Measurements from ENCODE around the gene IGFN1.
"Not testable (repeated sequence)": the region's sequence is repeated elsewhere in the genome, so short reads cannot be mapped to it uniquely, and the experiment has no call there.

Gene IGFN1

DNA sequence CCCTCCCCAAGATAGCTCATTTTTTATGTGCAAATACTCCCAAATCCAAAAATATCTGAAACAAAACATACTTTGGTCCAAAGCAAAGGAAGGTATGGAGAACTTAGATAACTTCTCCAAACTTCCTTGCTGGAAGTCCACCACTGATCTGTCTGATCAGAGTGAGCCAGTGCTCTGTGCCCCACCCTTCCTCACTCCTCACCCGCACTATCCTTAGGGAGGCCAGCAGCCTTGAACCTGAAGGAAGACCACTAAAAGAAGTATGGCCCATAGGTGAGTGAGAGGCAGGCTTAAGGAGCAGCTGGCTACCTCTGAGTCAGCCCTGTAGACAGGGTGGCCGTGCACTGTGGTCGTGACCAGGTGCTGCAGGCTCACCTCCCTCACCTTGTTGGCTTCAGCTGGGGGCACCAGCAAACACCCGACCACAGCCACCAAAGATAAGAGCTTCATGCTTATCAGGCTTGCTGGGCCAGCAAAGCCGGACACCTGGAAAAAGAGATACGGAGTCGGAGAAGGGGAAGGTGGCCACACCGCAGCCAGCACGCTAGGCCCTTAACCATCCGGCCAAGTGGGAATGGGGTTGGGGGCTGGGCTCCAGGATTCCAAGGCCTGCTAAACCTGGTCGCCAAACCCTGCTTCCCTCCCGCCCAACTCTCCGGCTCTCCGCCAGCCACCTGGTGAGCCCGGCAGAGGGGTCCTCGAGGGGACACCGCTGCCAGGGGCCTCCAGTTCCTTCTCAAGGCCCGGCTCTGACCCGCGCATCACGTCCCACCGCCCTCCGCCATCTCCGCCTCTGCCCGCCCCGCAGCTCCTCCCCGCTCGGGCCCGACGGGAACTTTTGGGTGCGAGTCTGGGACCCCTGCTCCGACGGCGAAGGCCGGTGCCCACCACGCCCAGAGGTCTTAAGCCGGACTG lies 36.9 kb upstream of the IGFN1 start:
- Histone ChIP-seq H3K4me1 (ENCODE audit: insufficient read depth, low read length) (peaks cover 16% of the 10 kb centered on the region), H3K36me3 (ENCODE audit: insufficient read depth, low read length) (peaks cover 36% of the 10 kb centered on the region), H3K27me3 (ENCODE audit: insufficient read depth, low read length) (no peaks in the 10 kb centered on the region), H2AFZ (ENCODE audit: low read depth, low read length) (no peak overlapping the region), H3K4me3 (ENCODE audit: low read length) (peak overlapping the region; percentile 73), H3K9me3 (ENCODE audit: low read length) (peaks cover 4% of the 10 kb centered on the region)

DNA sequence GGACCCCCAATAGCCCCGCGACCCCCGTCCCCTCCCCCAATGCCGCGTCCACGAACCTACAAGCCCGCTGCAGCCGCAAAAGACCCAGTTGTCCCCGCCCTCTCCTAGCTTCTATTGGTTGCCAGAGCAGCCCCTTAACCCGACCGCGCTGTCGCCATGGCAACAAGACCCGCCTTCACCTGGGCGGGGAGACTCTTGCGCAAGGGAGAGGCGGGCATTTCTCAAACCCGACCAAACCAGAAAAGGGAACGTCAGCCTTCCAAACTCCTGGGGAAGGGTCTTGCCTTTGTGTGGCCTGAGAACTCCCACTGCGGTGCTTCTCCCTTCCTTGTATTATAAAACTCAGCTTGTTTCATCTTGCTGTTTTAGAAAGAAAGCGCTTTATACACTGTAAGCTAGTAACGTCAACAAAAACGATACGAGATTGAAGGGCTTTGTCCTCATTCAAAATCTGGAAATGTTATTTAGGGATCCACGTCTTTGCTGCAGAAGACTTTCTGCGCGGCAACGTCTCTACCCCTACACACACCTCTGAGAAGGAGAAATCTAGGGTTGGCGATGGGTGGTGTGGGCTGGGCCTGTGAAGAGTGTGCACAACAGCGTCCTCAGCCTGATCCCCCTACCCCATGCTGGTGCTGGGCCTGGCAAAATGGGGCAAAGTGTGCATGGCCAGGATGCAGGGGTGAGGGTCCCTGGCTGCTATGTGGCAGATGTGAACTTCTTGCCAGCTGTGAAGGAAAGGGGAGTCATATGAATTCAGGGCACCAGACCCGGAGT lies 36.0 kb upstream of the IGFN1 start, which contains the start of gene TMEM9:
Gene TMEM9 (minus strand): TSS at position 86 of the 777 bp plus-strand sequence. CDS start 551 bp downstream, outside the sequence.
- H3K4me3 ChIP-seq (ENCODE audit: low read length): peak within 1 kb of the TSS; percentile 73
- peaks cover 4% of the 10 kb centered on the region for H3K9me3 ChIP-seq (ENCODE audit: low read length)
- peak within 1 kb of the TSS; percentile 70 for H2AFZ ChIP-seq (ENCODE audit: low read depth, low read length)
- H3K36me3 ChIP-seq (ENCODE audit: insufficient read depth, low read length): peaks cover 27% of the 10 kb centered on the region
- peaks cover 16% of the 10 kb centered on the region for H3K4me1 ChIP-seq (ENCODE audit: insufficient read depth, low read length)
- H3K27me3 ChIP-seq (ENCODE audit: insufficient read depth, low read length): no peaks in the 10 kb centered on the region

DNA sequence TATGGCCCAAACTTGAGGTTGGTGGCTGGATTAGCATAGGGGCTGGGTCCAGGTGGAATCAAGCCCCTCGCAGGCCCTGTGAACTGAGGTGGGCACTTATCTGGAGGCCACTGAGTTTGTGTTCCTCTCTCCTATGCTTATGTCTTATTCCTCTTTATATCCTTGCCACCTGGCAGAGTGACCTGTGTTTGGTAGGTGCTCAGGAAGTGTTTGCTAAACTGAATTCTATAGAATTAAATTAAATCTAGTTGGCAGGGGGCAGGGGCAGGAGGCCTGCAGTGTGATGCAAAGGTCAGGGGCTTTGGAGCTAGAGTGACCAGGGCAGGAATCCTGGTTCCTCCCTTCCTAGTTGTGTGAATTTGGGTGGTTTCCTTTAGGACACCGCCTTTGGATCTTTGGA lies 35.3 kb upstream of the IGFN1 start:
- Histone ChIP-seq H3K9me3 (ENCODE audit: low read length) (peaks cover 4% of the 10 kb centered on the region), H3K4me3 (ENCODE audit: low read length) (no peak overlapping the region), H3K36me3 (ENCODE audit: insufficient read depth, low read length) (peaks cover 20% of the 10 kb centered on the region), H2AFZ (ENCODE audit: low read depth, low read length) (no peak overlapping the region), H3K4me1 (ENCODE audit: insufficient read depth, low read length) (peaks cover 16% of the 10 kb centered on the region), H3K27me3 (ENCODE audit: insufficient read depth, low read length) (no peaks in the 10 kb centered on the region)

DNA sequence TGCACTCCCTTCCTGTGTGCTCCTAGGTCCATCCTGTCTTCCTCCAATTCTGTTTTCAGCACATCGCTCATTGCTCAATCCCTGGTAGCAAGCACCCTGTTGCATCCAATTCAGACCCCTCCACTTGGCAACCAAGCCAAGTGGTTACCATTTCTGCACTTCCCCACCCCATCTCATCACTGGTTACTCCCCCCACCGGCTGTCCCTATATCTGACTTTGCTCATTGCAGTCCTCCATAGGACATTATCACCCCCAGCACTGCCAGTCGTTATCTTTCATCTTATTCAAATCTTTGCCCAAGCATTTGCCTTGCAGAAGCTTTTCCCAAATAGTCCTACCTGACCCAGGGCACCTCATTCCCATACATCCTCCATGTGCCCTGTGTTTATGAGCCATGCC lies 34.3 kb upstream of the IGFN1 start:
- Histone ChIP-seq H3K27me3 (ENCODE audit: insufficient read depth, low read length) (no peaks in the 10 kb centered on the region), H3K9me3 (ENCODE audit: low read length) (peaks cover 4% of the 10 kb centered on the region), H2AFZ (ENCODE audit: low read depth, low read length) (no peak overlapping the region), H3K4me1 (ENCODE audit: insufficient read depth, low read length) (peaks cover 16% of the 10 kb centered on the region), H3K36me3 (ENCODE audit: insufficient read depth, low read length) (peaks cover 10% of the 10 kb centered on the region), H3K4me3 (ENCODE audit: low read length) (no peak overlapping the region)

DNA sequence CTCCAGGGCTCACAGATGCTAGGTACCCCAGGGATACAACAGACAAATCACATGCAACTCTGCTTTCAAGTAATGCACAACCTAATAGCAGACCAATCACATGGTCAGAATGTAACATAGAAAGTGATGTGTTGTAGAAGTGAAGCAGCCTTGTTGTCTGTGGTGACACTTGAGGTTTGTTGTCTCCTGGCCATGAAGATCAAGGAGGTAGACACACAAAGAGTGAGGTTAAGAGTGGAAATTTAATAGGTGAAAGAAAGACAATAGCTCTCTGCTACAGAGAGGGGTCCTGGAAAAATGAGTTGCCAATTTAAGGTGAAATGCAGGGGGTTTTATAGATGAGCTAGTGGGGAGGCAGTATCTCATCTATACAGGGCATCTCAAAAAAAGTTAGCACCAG lies 33.8 kb upstream of the IGFN1 start:
- H3K36me3 ChIP-seq (ENCODE audit: insufficient read depth, low read length): peaks cover 5% of the 10 kb centered on the region
- H3K27me3 ChIP-seq (ENCODE audit: insufficient read depth, low read length): no peaks in the 10 kb centered on the region

DNA sequence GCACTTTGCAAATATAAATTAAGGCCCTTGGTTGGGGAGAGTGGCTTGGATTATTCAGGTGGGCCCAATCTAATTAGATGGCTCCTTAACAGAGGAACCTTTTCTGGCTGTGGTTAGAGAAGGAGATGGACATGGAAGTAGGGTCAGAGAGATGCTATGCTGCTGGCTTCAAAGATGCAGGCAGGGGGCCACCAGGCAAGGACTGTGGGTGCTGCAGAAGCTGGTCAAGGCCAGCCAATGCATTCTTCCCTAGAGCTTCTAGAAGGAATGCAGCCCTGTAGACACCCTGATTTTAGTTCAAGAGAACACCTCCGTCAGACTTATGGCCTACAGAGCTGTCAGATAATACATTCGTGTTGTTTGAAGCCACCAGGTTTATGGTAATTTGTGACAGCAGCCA lies 32.7 kb upstream of the IGFN1 start:
- H3K36me3 ChIP-seq (ENCODE audit: insufficient read depth, low read length): no peaks in the 10 kb centered on the region
- no peak overlapping the region for H3K4me3 ChIP-seq (ENCODE audit: low read length)
- H2AFZ ChIP-seq (ENCODE audit: low read depth, low read length): no peak overlapping the region
- peaks cover 4% of the 10 kb centered on the region for H3K9me3 ChIP-seq (ENCODE audit: low read length)
- no peaks in the 10 kb centered on the region for H3K27me3 ChIP-seq (ENCODE audit: insufficient read depth, low read length)
- H3K4me1 ChIP-seq (ENCODE audit: insufficient read depth, low read length): peaks cover 12% of the 10 kb centered on the region

More for the DNA sequence above, 33.8 kb upstream of the IGFN1 start:
- Histone ChIP-seq H2AFZ (ENCODE audit: low read depth, low read length) (no peak overlapping the region), H3K4me1 (ENCODE audit: insufficient read depth, low read length) (peaks cover 16% of the 10 kb centered on the region), H3K9me3 (ENCODE audit: low read length) (peaks cover 4% of the 10 kb centered on the region), H3K4me3 (ENCODE audit: low read length) (no peak overlapping the region)

DNA sequence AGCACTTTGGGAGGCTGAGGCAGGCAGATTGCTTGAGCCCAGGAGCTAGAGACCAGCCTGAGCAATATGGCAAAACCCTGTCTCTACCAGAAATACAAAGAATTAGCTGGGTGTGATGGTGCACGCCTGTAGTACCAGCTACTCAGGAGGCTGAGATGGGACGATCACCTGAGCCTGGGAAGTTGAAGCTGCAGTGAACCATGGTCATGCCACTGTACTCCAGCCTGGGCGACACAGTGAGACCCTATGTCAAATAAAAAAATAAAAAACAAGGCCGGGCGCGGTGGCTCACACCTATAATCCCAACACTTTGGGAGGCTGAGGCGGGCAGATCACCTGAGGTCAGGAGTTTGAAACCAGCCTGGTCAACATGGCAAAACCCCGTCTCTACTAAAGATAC lies 27.6 kb upstream of the IGFN1 start:
- H3K27me3 ChIP-seq (ENCODE audit: insufficient read depth, low read length); H3K9me3 ChIP-seq (ENCODE audit: low read length); H3K4me3 ChIP-seq (ENCODE audit: low read length); H3K36me3 ChIP-seq (ENCODE audit: insufficient read depth, low read length); H2AFZ ChIP-seq (ENCODE audit: low read depth, low read length): not testable (repeated sequence)
- peaks cover 11% of the 10 kb centered on the region for H3K4me1 ChIP-seq (ENCODE audit: insufficient read depth, low read length)

DNA sequence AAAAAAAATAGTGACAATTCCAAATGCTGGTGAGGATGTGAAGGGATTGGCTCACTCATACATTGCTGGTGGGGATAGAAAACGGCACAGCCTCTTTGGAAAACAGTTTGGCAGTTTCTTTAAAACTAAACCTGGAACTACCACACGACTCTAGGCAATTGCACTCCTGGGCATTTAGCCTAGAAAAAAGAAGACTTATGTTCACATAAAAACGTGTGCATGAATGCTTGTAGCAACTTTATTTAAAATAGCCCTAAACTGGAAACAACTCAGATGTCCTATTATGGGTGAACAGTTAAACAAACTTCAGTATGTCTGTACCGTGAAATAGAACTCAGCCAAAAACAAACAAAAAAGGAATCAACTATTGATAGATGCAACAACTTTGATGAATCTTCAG lies 26.9 kb upstream of the IGFN1 start:
- H2AFZ ChIP-seq (ENCODE audit: low read depth, low read length): no peak overlapping the region
- no peak overlapping the region for H3K4me3 ChIP-seq (ENCODE audit: low read length)
- H3K9me3 ChIP-seq (ENCODE audit: low read length): no peaks in the 10 kb centered on the region
- no peaks in the 10 kb centered on the region for H3K27me3 ChIP-seq (ENCODE audit: insufficient read depth, low read length)
- peaks cover 11% of the 10 kb centered on the region for H3K4me1 ChIP-seq (ENCODE audit: insufficient read depth, low read length)
- no peaks in the 10 kb centered on the region for H3K36me3 ChIP-seq (ENCODE audit: insufficient read depth, low read length)

DNA sequence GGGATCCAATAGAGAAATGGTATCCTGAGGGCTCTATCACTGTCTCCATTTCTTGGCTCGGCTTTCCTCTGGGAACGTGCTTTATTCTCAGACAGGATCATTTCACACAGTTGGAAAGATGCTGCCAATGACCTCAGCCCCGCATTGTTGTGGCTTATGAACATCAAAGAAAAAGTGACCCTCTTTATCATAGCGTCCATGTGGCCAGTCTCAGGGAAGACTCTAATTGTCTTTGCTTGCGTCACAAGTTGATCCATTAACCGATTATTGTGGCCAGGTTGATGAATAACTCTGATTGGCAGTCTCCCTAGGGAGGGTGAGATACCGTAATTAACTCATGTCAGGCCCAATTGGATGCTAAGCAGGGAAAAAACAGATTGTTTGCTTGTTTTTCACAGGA lies 26.0 kb upstream of the IGFN1 start:
- no peaks in the 10 kb centered on the region for H3K36me3 ChIP-seq (ENCODE audit: insufficient read depth, low read length)
- H3K9me3 ChIP-seq (ENCODE audit: low read length): no peaks in the 10 kb centered on the region

DNA sequence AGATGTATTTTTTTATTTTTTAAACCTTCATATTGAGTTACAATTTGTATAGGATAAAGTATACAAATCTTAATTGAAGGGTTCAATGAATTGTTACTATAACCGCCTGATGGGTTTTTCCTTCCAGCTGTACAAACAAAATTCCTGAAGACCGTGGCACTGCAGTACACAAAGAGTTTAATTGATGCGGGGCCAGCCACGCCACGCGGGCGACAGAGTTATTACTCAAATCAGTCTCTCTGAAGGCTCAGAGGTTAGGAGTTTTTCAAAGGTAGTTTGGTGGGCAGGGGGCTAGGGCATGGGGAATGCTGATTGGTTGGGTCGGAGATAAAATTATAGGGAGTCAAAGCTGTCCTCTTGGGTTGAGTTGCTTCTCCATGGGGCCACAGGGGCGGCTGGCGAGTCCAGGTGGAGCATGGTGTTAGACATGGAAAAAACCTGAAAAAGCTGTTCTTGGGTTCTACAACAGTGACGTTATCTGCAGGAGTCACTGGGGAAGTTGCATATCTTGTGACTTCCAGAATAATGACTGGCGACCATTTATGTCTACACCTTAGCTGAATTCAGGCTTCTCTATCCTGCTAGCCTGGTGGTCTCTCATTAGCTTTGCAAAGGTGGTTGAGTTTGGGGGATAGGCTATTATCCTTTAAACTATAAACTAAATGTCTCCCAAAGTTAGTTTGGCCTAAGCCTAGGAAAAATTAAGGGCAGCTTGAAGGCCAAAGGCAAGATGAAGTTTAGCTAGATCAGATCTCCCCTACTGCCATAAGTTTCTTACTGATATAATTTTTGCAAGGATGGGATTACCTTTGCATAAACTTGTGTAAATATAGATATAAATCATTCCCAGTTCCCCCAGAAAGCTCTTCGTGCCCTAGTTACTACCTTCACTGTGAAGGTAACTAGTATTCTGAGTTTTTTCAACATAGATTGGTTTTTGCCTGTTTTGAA lies 23.3 kb upstream of the IGFN1 start:
- no peaks in the 10 kb centered on the region for H3K27me3 ChIP-seq (ENCODE audit: insufficient read depth, low read length)
- H3K4me1 ChIP-seq (ENCODE audit: insufficient read depth, low read length): peaks cover 24% of the 10 kb centered on the region
- H2AFZ ChIP-seq (ENCODE audit: low read depth, low read length): no peak overlapping the region
- H3K9me3 ChIP-seq (ENCODE audit: low read length): no peaks in the 10 kb centered on the region
- H3K4me3 ChIP-seq (ENCODE audit: low read length): no peak overlapping the region
- H3K36me3 ChIP-seq (ENCODE audit: insufficient read depth, low read length): no peaks in the 10 kb centered on the region

More for the DNA sequence above, 26.0 kb upstream of the IGFN1 start:
- no peak overlapping the region for H3K4me3 ChIP-seq (ENCODE audit: low read length)
- H3K27me3 ChIP-seq (ENCODE audit: insufficient read depth, low read length): no peaks in the 10 kb centered on the region
- H3K4me1 ChIP-seq (ENCODE audit: insufficient read depth, low read length): peaks cover 11% of the 10 kb centered on the region
- no peak overlapping the region for H2AFZ ChIP-seq (ENCODE audit: low read depth, low read length)

DNA sequence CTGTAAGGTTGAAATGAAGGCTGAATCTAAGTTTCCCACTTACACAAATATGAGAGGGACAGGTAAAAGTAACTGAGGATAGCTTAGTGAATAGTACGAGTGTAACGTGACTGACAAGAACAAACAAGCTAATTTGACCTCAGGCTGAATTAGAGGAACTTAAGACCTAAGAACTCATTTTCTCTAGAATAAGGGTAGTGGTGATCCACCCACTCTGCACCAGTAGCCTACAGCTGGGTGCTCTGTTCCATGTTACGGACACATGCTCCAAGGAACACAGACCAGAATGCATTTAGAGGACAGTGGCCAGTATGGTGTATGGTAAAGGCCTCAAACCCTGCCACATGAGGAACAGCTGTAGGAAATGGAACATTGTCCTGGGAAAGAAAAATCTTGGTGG lies 21.4 kb upstream of the IGFN1 start:
- Histone ChIP-seq H2AFZ (ENCODE audit: low read depth, low read length) (no peak overlapping the region), H3K36me3 (ENCODE audit: insufficient read depth, low read length) (no peaks in the 10 kb centered on the region), H3K9me3 (ENCODE audit: low read length) (no peaks in the 10 kb centered on the region), H3K4me3 (ENCODE audit: low read length) (no peak overlapping the region), H3K4me1 (ENCODE audit: insufficient read depth, low read length) (peaks cover 24% of the 10 kb centered on the region), H3K27me3 (ENCODE audit: insufficient read depth, low read length) (peaks cover 3% of the 10 kb centered on the region)

DNA sequence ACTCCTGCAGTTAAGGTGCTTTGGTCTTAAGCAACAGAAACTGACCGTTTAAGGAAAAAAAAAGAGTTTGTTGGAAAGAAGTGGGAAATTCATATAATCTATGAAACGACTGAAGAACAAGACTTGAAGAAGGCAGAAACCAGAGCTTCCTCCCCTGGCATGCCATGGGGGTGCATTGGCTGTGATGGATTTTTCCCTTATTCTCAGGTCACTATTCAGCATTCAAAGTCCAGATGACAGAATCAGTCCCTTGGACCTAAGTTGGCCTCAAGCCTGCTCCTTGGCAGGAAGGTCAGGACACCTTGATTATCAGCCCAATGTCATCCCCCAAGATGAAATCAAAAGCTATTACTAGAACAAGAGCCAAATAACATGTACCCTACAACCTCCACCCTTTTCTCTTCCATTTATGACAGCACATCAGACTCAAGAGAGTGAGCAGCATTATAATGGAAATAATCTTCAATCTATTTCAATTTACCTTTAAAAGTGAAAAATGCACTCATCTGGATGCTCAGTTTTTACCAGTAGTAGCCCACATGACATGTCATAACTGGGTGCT lies 20.6 kb upstream of the IGFN1 start:
- no peaks in the 10 kb centered on the region for H3K9me3 ChIP-seq (ENCODE audit: low read length)
- peaks cover 17% of the 10 kb centered on the region for H3K4me1 ChIP-seq (ENCODE audit: insufficient read depth, low read length)
- H2AFZ ChIP-seq (ENCODE audit: low read depth, low read length): no peak overlapping the region
- peak overlapping the region; percentile 57 for H3K4me3 ChIP-seq (ENCODE audit: low read length)
- peaks cover 3% of the 10 kb centered on the region for H3K27me3 ChIP-seq (ENCODE audit: insufficient read depth, low read length)
- H3K36me3 ChIP-seq (ENCODE audit: insufficient read depth, low read length): no peaks in the 10 kb centered on the region
